Upper lobe of right lung (tissue), 1 donor: ENCODE measurements around the gene ANXA2. TPM values are rescaled to one million over a fixed set of nuclear protein-coding genes. Genes with fewer than 3 reads are reported as not detected.

Experiments
- ATAC-seq: fragments of 200-7000 bp; cut with Tn5 transposase; one replicate; pipeline ENCODE4 v1.9.1; 2020; ENCODE audit warnings: mild to moderate bottlenecking, moderate library complexity
- DNase-seq: peaks from one replicate; pipeline ENCODE4 v3.0.0-alpha.2; 2020
- H3K27ac ChIP-seq: fragments of 200-600 bp; one replicate; pipeline ENCODE4 v1.8.0; 2022
- H3K27me3 ChIP-seq: fragments of 200-600 bp; one replicate; pipeline ENCODE4 v1.8.0; 2022; ENCODE audit warnings: mild to moderate bottlenecking
- H3K36me3 ChIP-seq: fragments of 200-600 bp; one replicate; pipeline ENCODE4 v1.8.0; 2022
- H3K4me1 ChIP-seq: fragments of 200-600 bp; one replicate; pipeline ENCODE4 v1.8.0; 2022
- H3K4me3 ChIP-seq: fragments of 200-600 bp; one replicate; pipeline ENCODE4 v1.8.0; 2022; ENCODE audit warnings: mild to moderate bottlenecking
- H3K9me3 ChIP-seq: fragments of 200-600 bp; one replicate; pipeline ENCODE4 v1.8.0; 2022
- intact Hi-C: fragments of 100-400 bp; cut with DNase I; formaldehyde crosslinking; loops from one replicate; pipeline ENCODE4 v1.11.0; 2022
- long read RNA-seq: library from polyadenylated mRNA; unstranded; transcript quantifications from one replicate; pipeline ENCODE4 v2.0.0, GENCODE V29; 2021
- total RNA-seq: library from RNA; stranded (reverse); fragmentation: NEBNext Ultra II Directional; extraction: Animal tissue kit (Norgen Biotek cat#: 25700); gene quantifications from one replicate; pipeline ENCODE4 v1.2.1, GENCODE V29; 2021
- TF ChIP-seq, protein P1 (sequence below): fragments of 200-600 bp; IDR thresholded peaks from one replicate; pipeline ENCODE4 v1.8.0; 2022; ENCODE audit warnings: antibody characterized with exemption
- donor health status: DM: no; HTN: yes; CAD: no; lungs with severe emphysema.

ANXA2 gene
- 818 TPM for total RNA-seq
- long read RNA-seq, transcript ANXA2-201 (13 exons, 1,444 nt), result minor isoform, 6 of 1,587 reads
- long read RNA-seq, transcript ANXA2-204 (13 exons, 1,435 nt), result major isoform, 1,266 of 1,587 reads
- long read RNA-seq, transcript ANXA2-203 (14 exons, 1,444 nt), result minor isoform, 198 of 1,587 reads
- long read RNA-seq, partial matches to known transcripts, result 39 of 1,587 reads
- long read RNA-seq, other reads (novel, unspliced or antisense), result 71 of 1,587 reads

DNA sequence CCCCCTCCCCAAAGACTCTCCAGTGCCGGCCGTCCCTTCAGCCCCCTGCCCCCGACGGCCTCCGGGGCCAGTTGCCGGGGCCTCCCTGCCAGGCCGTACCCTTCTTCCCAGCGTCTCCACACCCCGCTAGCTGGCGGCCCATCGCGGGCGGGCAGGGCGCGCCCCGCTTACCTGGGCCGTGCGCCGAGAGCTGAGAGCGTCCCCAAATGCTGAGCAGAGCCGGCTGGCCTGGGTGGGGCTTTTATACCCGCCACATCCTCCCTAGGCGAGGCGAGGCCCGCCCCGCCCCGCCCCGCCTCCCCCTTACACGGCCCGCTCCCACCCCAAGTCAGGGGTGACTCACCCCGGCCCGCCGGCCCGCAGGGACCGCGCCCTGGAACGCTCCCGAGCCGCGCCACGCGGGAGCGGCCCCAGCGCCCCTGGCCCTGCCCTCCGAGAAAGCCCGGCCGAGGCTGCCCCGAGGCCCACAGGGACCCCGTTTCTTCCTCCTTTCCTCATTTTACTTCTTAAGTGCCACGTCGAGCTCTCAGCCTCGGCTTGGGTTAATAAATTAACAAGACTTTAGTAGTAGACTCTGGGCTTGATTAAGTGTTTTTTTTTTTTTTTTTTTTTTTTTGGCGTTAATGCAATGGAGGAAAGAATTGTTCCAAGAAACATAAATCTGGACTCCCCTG, at the start of gene ANXA2:
ANXA2 (minus strand) TSS at position 215 of the 674 bp plus-strand sequence. CDS start 11,911 bp downstream, outside the sequence.
- no peaks in the 10 kb centered on the region for H3K27me3 ChIP-seq
- peaks cover 9% of the 10 kb centered on the region for H3K36me3 ChIP-seq
- no peaks in the 10 kb centered on the region for H3K9me3 ChIP-seq
- peak within 1 kb of the TSS; percentile 95 for H3K27ac ChIP-seq
- peak within 1 kb of the TSS; percentile 84 for H3K4me3 ChIP-seq
- intact Hi-C loops, result no loop called here
- DNase-seq (peak; percentile 94), ATAC-seq (peak; percentile 86)
- TF ChIP-seq, protein P1, sequence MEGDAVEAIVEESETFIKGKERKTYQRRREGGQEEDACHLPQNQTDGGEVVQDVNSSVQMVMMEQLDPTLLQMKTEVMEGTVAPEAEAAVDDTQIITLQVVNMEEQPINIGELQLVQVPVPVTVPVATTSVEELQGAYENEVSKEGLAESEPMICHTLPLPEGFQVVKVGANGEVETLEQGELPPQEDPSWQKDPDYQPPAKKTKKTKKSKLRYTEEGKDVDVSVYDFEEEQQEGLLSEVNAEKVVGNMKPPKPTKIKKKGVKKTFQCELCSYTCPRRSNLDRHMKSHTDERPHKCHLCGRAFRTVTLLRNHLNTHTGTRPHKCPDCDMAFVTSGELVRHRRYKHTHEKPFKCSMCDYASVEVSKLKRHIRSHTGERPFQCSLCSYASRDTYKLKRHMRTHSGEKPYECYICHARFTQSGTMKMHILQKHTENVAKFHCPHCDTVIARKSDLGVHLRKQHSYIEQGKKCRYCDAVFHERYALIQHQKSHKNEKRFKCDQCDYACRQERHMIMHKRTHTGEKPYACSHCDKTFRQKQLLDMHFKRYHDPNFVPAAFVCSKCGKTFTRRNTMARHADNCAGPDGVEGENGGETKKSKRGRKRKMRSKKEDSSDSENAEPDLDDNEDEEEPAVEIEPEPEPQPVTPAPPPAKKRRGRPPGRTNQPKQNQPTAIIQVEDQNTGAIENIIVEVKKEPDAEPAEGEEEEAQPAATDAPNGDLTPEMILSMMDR, result no peak
- H3K4me1 ChIP-seq, result peaks cover 38% of the 10 kb centered on the region

DNA sequence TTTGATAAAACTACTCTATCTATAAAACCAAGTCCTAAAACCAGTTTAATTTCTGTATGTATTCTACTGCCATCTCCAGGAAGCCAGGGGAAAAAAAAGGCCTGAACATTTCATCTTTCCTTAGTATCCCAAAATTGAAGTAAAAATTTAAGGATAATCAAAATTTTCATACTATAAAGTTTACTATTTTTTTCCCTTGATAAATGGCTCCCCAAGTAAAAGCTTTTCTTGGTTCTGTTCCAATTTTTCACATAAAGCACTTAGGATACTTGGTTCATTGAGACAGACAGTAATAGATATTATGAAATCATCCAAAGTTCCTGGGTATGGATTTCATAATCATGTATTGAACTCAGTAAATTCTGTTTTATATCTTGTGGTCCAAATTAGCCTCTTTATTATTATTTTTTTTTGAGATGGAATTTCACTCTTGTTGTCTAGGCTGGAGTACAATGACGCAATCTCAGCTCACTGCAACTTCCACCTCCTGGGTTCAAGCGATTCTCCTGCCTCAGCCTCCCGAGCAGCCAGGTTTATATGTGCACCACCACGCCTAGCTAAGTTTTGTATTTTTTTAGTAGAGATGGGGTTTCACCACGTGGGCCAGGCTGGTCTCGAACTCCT, 46.6 kb upstream of the ANXA2 start:
- Histone ChIP-seq H3K4me1 (no peaks in the 10 kb centered on the region), H3K9me3 (no peaks in the 10 kb centered on the region), H3K36me3 (peaks cover 33% of the 10 kb centered on the region), H3K27me3 (no peaks in the 10 kb centered on the region), H3K4me3 (no peak overlapping the region), H3K27ac (no peak overlapping the region)
- TF ChIP-seq, protein P1, result peak; percentile 66
- no peak for DNase-seq
- ATAC-seq, result no peak
- intact Hi-C loops, result loop anchor here (10.0 kb wide), 1 partner anchor 90 kb away; no protein-coding TSS in a partner anchor

DNA sequence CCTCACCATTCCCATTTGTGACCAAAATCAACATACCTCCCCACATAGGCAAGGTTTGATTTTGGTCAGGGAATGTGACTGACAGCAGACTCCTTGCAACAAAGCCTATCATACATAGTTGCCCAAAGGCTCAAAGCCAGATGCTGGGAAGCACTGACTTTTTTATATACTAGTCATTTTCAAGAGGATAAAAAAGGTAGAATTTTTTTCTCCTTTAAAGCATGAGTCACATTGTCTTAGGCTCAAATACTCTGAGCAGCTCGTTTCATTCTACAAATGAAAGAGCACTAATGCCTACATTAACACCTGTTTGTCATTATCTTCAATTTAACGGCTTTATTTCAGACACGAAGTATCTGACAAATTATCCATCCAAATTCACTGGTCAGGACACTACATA, 45.0 kb upstream of the ANXA2 start:
- H3K27me3 ChIP-seq, result no peaks in the 10 kb centered on the region
- TF ChIP-seq, protein P1, result no peak
- H3K4me1 ChIP-seq, result no peaks in the 10 kb centered on the region
- H3K27ac ChIP-seq, result no peak overlapping the region
- H3K9me3 ChIP-seq, result no peaks in the 10 kb centered on the region
- no peak overlapping the region for H3K4me3 ChIP-seq
- intact Hi-C loops, result loop anchor here (10.0 kb wide), 1 partner anchor 88 kb away; no protein-coding TSS in a partner anchor
- DNase-seq (no peak), ATAC-seq (no peak)
- peaks cover 32% of the 10 kb centered on the region for H3K36me3 ChIP-seq

DNA sequence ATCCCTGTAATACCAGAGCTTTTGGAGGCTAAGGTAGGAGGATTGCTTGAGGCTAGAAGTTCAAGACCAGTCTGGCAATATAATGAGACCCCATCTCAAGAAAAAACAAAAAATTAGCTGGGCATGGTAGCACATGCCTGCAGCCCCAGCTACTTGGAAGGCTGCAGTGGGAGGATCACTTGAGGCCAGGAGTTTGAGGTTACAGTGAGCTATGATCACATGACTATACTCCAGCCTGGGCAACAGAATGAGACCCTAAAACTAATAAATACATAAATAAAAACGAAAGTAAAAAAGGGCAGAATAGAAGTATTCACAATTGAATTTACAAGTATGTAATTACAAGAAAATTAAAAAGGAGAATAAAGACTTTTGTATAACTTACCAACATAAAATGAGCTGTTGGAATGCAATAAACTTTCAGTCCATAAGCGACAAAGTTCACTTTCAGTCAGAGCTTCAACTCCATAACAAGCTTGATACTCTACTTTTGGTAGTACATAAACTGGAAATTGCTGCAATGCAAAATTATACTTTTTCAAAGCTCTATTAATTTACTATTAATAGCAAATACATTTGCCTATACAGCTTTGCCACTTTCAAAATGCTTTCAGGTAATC, 44.4 kb upstream of the ANXA2 start:
- Histone ChIP-seq H3K36me3 (peaks cover 33% of the 10 kb centered on the region), H3K4me3 (no peak overlapping the region), H3K27ac (no peak overlapping the region), H3K27me3 (no peaks in the 10 kb centered on the region), H3K4me1 (no peaks in the 10 kb centered on the region), H3K9me3 (no peaks in the 10 kb centered on the region)
- intact Hi-C loops, result loop anchor here (10.0 kb wide), 1 partner anchor 87 kb away; no protein-coding TSS in a partner anchor
- TF ChIP-seq, protein P1, result no peak
- ATAC-seq (no peak), DNase-seq (no peak)

DNA sequence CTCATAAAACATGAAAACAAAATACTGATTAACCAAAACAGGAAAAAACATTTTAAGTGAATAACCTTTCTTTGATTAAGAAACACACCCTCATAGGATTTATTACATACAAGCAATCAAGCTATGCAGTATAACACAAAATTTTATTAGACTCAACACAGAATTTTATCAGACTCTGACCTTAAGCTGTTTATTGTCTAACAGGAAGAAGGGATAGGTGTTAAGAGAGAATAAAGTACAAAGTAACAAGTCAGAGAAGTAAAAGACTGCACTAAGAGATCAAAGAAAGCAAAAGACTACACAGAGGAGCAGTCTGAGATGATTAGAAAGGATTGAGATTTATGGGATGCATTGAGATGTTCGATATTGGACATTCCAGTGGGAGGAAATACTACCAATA, 43.5 kb upstream of the ANXA2 start:
- H3K9me3 ChIP-seq, result no peaks in the 10 kb centered on the region
- H3K36me3 ChIP-seq, result peaks cover 33% of the 10 kb centered on the region
- DNase-seq, result no peak
- intact Hi-C loops, result loop anchor here (10.0 kb wide), 1 partner anchor 87 kb away; no protein-coding TSS in a partner anchor
- no peak for ATAC-seq
- TF ChIP-seq, protein P1, result no peak
- H3K27ac ChIP-seq, result no peak overlapping the region
- H3K4me3 ChIP-seq, result no peak overlapping the region
- no peaks in the 10 kb centered on the region for H3K4me1 ChIP-seq
- no peaks in the 10 kb centered on the region for H3K27me3 ChIP-seq
